ENCODE measurements around the gene CASK.

- TF ChIP-seq POLR2AphosphoS5 (IDR thresholded peaks at IDR 0.05) (no peak), POLR2A (IDR thresholded peaks at IDR 0.05) (no peak), CTCF (IDR thresholded peaks at IDR 0.05 in 8 of 11, conservative IDR thresholded peaks at IDR 0.05 in 3 of 11) (peak; percentile 11 to 65 (median 58))
These were observed 141.9 kb downstream of the CASK start for GRCh38 chrX:41781500-41781899.
